GM21825 (cell line): ENCODE results near the gene CENPP.
A peak's percentile ranks its signal among the peaks of the same experiment; 100 is the strongest.

Source experiments
- ATAC-seq: cut with Tn5 transposase; IDR thresholded peaks from one replicate; pipeline ENCODE4 v1.9.1; 2021; ENCODE audit warnings: mild to moderate bottlenecking, moderate library complexity; ENCODE audit not compliant: unreplicated experiment

CENPP gene

GRCh38 chr9:92325269-92325990 lies at the start of gene CENPP, which contains the start of gene NOL8:
TSS of gene CENPP (plus strand) at chr9:92325953.
TSS of gene NOL8 (minus strand) at chr9:92325350. CDS start at chr9:92324161, 1,189 bp downstream.
- peak; percentile 92 for ATAC-seq

GRCh38 chr9:92276331-92277032 lies 49.3 kb upstream of the CENPP start:
- ATAC-seq = no peak

- ATAC-seq = no peak
Observed at GRCh38 chr9:92278110-92278509, 47.6 kb upstream of the CENPP start.

- ATAC-seq = no peak
Observed at GRCh38 chr9:92279302-92279701, 46.5 kb upstream of the CENPP start.

GRCh38 chr9:92289708-92290390 lies 35.9 kb upstream of the CENPP start:
- ATAC-seq = no peak

GRCh38 chr9:92290785-92291429 lies 34.8 kb upstream of the CENPP start:
- ATAC-seq = no peak

GRCh38 chr9:92291577-92291976 lies 34.2 kb upstream of the CENPP start:
- ATAC-seq = no peak

GRCh38 chr9:92292338-92293074 lies 33.2 kb upstream of the CENPP start:
- no peak for ATAC-seq

- ATAC-seq = no peak
Observed at GRCh38 chr9:92293075-92293354, 32.7 kb upstream of the CENPP start.

- peak; percentile 94 for ATAC-seq
Observed at GRCh38 chr9:92293452-92294296, 32.1 kb upstream of the CENPP start, which contains the start of gene IARS1. TSS of gene IARS1 (minus strand) at chr9:92293697. CDS start at chr9:92289419, 4,278 bp downstream.

GRCh38 chr9:92294297-92294676 lies 31.5 kb upstream of the CENPP start:
- ATAC-seq = no peak

GRCh38 chr9:92295240-92295790 lies 30.4 kb upstream of the CENPP start:
- no peak for ATAC-seq

- no peak for ATAC-seq
Observed at GRCh38 chr9:92295827-92296258, 29.9 kb upstream of the CENPP start.

- no peak for ATAC-seq
Observed at GRCh38 chr9:92297611-92298010, 28.1 kb upstream of the CENPP start.

- ATAC-seq = no peak
Observed at GRCh38 chr9:92298036-92298435, 27.7 kb upstream of the CENPP start.

- no peak for ATAC-seq
Observed at GRCh38 chr9:92299116-92299515, 26.6 kb upstream of the CENPP start.

- ATAC-seq = no peak
Observed at GRCh38 chr9:92300936-92301335, 24.8 kb upstream of the CENPP start.

- no peak for ATAC-seq
Observed at GRCh38 chr9:92308893-92309292, 16.9 kb upstream of the CENPP start.

GRCh38 chr9:92310562-92310961 lies 15.2 kb upstream of the CENPP start:
- ATAC-seq = no peak
